GM12878 (cell line): ENCODE results near the gene IL1RL1. TPM values are rescaled to one million over a fixed set of nuclear protein-coding genes. Genes with fewer than 3 reads are reported as not detected.

Experiments
- ATAC-seq: fragments of 200-7000 bp; cut with Tn5 transposase; 3 replicates; pipeline ENCODE4 v1.9.1; 2020; ENCODE audit warnings: mild to moderate bottlenecking, moderate library complexity
- BruUV-seq: library from RNA; stranded (reverse); fragments of 400-500 nt; replicated peaks from 2 replicates; lab custom pipeline; 2021; lab: Mats Ljungman, UMichigan
- CTCF ChIA-PET: fragments of 300-600 bp; sonication (Branson Sonifier 250); formaldehyde crosslinking; extraction: SDS; loops from one replicate; lab custom pipeline; 2021; ENCODE audit warnings: inconsistent platforms; lab: Yijun Ruan, JAX
- POLR2A ChIA-PET: fragments of 350-600 bp; formaldehyde crosslinking; extraction: SDS; loops from one replicate; lab custom pipeline; 2021; ENCODE audit warnings: inconsistent platforms; lab: Charles Lee
- RAD21 ChIA-PET: fragments of 300-600 bp; sonication (Branson Sonifier 250); formaldehyde crosslinking; loops from one replicate; lab custom pipeline; 2023; ENCODE audit warnings: antibody characterized with exemption; ENCODE audit not compliant: unreplicated experiment; lab: Charles Lee
- SMC1A ChIA-PET: fragments of 300-600 bp; sonication (Branson Sonifier 250); formaldehyde crosslinking; loops from one replicate; lab custom pipeline; 2023; ENCODE audit not compliant: unreplicated experiment, uncharacterized antibody; lab: Charles Lee
- DNase-seq: peaks from one replicate; pipeline ENCODE4 v3.0.0-alpha.2; 2011; ENCODE audit warnings: low read depth, low spot score
- FAIRE-seq: peaks from 3 replicates; lab custom pipeline; 2011; peaks lifted over from hg19 to GRCh38; lab: Jason Lieb, UNC
- H2AFZ ChIP-seq: 2 replicates; pipeline ENCODE4 v1.6.0; 2011; ENCODE audit warnings: low read depth, low read length, control low read depth; ENCODE audit not compliant: control insufficient read depth
- H3K27ac ChIP-seq: 2 replicates; pipeline ENCODE4 v1.5.1; 2011; ENCODE audit warnings: control low read depth; ENCODE audit not compliant: control insufficient read depth, insufficient read depth
- H3K27me3 ChIP-seq, 2 experiments: replicated peaks in 1 of 2; 2 replicates each; pipeline versions ENCODE4 v1.6.0 to v1.6.1; 2011; ENCODE audit warnings: low read length in 1 of 2; ENCODE audit not compliant: control insufficient read depth in 2 of 2, insufficient read depth in 2 of 2
- H3K36me3 ChIP-seq, 2 experiments: 2 replicates each; pipeline ENCODE4 v1.5.1; 2011; ENCODE audit warnings: low read length in 1 of 2; ENCODE audit not compliant: control insufficient read depth in 2 of 2, insufficient read depth in 2 of 2
- H3K4me1 ChIP-seq: 2 replicates; pipeline ENCODE4 v1.6.1; 2011; ENCODE audit warnings: mild to moderate bottlenecking, low read length, moderate library complexity, mixed read lengths; ENCODE audit not compliant: control insufficient read depth, insufficient read depth
- H3K4me2 ChIP-seq: 2 replicates; pipeline ENCODE4 v1.6.0; 2011; ENCODE audit warnings: control low read depth; ENCODE audit not compliant: control insufficient read depth, insufficient read depth
- H3K4me3 ChIP-seq: fragments of 200-600 bp; sonication (generic); 2 replicates; pipeline ENCODE4 v1.5.1; 2016
- H3K79me2 ChIP-seq: 2 replicates; pipeline ENCODE4 v1.6.0; 2011; ENCODE audit warnings: low read length; ENCODE audit not compliant: control insufficient read depth, insufficient read depth
- H3K9ac ChIP-seq: 2 replicates; pipeline ENCODE4 v1.8.0; 2011; ENCODE audit warnings: low read length, control low read depth, mixed read lengths; ENCODE audit not compliant: control insufficient read depth, insufficient read depth
- H3K9me3 ChIP-seq: replicated peaks from 3 replicates; pipeline ENCODE4 v1.5.1; 2011; ENCODE audit warnings: mild to moderate bottlenecking, low read length; ENCODE audit not compliant: control insufficient read depth, insufficient read depth
- H4K20me1 ChIP-seq: 2 replicates; pipeline ENCODE4 v1.6.0; 2011; ENCODE audit not compliant: control insufficient read depth, insufficient read depth
- MYB ChIP-seq: fragments of 150-350 bp; IDR thresholded peaks from 2 replicates; pipeline ENCODE4 v1.6.1; 2014; ENCODE audit warnings: mild to moderate bottlenecking, low read depth, low read length, borderline replicate concordance
- NBN ChIP-seq: fragments of 450-650 bp; IDR thresholded peaks from 2 replicates; pipeline ENCODE4 v1.6.1; 2016
- NR2C1 ChIP-seq: fragments of 450-650 bp; IDR thresholded peaks from 2 replicates; pipeline ENCODE4 v1.6.1; 2017; ENCODE audit warnings: antibody characterized with exemption, mild to moderate bottlenecking, moderate library complexity
- POLR2A ChIP-seq: IDR thresholded peaks from 2 replicates; pipeline ENCODE4 v1.6.1; 2011; ENCODE audit warnings: low read depth, mild to moderate bottlenecking, low read length
- RFX5 ChIP-seq: IDR thresholded peaks from 2 replicates; pipeline ENCODE4 v1.6.1; 2011; ENCODE audit warnings: low read depth, low read length, improper control_type of control experiment
- SMARCA5 ChIP-seq: fragments of 450-650 bp; IDR thresholded peaks from 2 replicates; pipeline ENCODE4 v1.6.1; 2017; ENCODE audit warnings: mild to moderate bottlenecking
- TCF12 ChIP-seq: IDR thresholded peaks from 2 replicates; pipeline ENCODE4 v1.6.1; 2011; ENCODE audit warnings: low read depth, mild to moderate bottlenecking, low read length
- ZNF622 ChIP-seq: fragments of 450-650 bp; IDR thresholded peaks from 2 replicates; pipeline ENCODE4 v1.6.1; 2017; ENCODE audit warnings: mild to moderate bottlenecking, inconsistent platforms
- WGBS: methylation state at CpG from one replicate; pipeline ENCODE4 v1.1.6; 2016; ENCODE audit warnings: low lambda C conversion rate; ENCODE audit not compliant: insufficient replicate concordance, insufficient coverage; ENCODE audit errors: missing lambda C conversion rate; 5-methylcytosine and 5-hydroxymethylcytosine counted together
- in situ Hi-C: fragments of 300-500 bp; cut with MboI; formaldehyde crosslinking; loops from 9 replicates; pipeline ENCODE4 v1.14.3; 2018; ENCODE audit warnings: mixed read lengths
- intact Hi-C: fragments of 100-400 bp; cut with micrococcal nuclease; formaldehyde crosslinking; loops from one replicate; pipeline ENCODE4 v1.14.2; 2022; ENCODE audit not compliant: unreplicated experiment
- polyA plus RNA-seq, 11 experiments: library from polyadenylated mRNA; depleted of rRNA in 4 of 11; unstranded in 6 of 11; stranded (reverse) in 5 of 11; fragments of >200 nt; fragmentation: Nextera tagmentation in 4 of 11; fragmentation: Illumina TruSeq in 1 of 11; extraction: Ambion mirVana in 4 of 11; extraction: Trizol in 1 of 11; gene quantifications; 1 replicate in 1 of 11; 2 replicates in 10 of 11; pipeline versions ENCODE4 v1.2.1 to v1.2.3, GENCODE V29; 2011 to 2016; ENCODE audit warnings: inconsistent platforms in 2 of 11, missing spikeins in 2 of 11, low read depth in 1 of 11
- total RNA-seq, 4 experiments: library from RNA; depleted of rRNA in 3 of 4; stranded (reverse); fragments of >200 nt in 3 of 4; fragmentation: Illumina TruSeq in 1 of 4; extraction: Trizol in 1 of 4; gene quantifications; 2 replicates each; pipeline versions ENCODE4 v1.2.1 to v1.2.3, GENCODE V29; 2013 to 2021
- TF ChIP-seq, protein P1 (sequence below): fragments of 450-650 bp; IDR thresholded peaks from 2 replicates; pipeline ENCODE4 v1.6.1; 2017; ENCODE audit warnings: antibody characterized with exemption, mild to moderate bottlenecking, moderate library complexity
- TF ChIP-seq, protein P2 (sequence below): IDR thresholded peaks from 2 replicates; pipeline ENCODE4 v1.6.1; 2011; ENCODE audit warnings: borderline replicate concordance, low read depth, mild to moderate bottlenecking, moderate library complexity, mixed read lengths, low read length; ENCODE audit not compliant: insufficient read depth; ENCODE audit errors: extremely low read length
- TF ChIP-seq, protein P3 (sequence below): fragments of 450-650 bp; IDR thresholded peaks from 2 replicates; pipeline ENCODE4 v1.6.1; 2017; ENCODE audit warnings: borderline replicate concordance
- TF ChIP-seq, protein P4 (sequence below): fragments of 450-650 bp; IDR thresholded peaks from 2 replicates; pipeline ENCODE4 v1.6.1; 2016; ENCODE audit warnings: mild to moderate bottlenecking, moderate library complexity, borderline replicate concordance

The IL1RL1 gene
- total and polyA plus RNA-seq, 10 of the 15 experiments (the other 5 are each of a cell fraction or from before 2014, with no cell fraction given) = 0.08 to 0.18 TPM; not detected in 8

DNA sequence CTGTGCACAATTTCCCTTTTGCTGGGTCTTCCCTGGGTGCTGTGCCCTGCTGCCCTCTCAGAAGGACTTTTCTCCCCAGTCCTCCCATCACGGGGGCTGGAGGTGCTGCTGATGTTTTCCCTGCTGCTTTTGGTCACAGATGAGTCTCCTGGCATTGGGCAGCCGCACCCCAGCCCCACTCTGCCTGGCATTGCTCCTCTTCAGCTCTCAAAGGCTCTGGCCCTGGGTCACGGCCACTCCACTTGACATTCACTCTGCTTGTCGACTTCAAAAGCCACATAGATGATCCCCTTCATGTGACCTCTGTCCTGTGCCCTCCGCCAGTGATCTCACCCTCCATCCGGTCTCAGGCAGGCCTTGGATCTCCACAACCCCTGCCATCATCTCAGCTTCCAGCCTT, 43.6 kb upstream of the IL1RL1 start (continued):
- TF ChIP-seq, protein P1, sequence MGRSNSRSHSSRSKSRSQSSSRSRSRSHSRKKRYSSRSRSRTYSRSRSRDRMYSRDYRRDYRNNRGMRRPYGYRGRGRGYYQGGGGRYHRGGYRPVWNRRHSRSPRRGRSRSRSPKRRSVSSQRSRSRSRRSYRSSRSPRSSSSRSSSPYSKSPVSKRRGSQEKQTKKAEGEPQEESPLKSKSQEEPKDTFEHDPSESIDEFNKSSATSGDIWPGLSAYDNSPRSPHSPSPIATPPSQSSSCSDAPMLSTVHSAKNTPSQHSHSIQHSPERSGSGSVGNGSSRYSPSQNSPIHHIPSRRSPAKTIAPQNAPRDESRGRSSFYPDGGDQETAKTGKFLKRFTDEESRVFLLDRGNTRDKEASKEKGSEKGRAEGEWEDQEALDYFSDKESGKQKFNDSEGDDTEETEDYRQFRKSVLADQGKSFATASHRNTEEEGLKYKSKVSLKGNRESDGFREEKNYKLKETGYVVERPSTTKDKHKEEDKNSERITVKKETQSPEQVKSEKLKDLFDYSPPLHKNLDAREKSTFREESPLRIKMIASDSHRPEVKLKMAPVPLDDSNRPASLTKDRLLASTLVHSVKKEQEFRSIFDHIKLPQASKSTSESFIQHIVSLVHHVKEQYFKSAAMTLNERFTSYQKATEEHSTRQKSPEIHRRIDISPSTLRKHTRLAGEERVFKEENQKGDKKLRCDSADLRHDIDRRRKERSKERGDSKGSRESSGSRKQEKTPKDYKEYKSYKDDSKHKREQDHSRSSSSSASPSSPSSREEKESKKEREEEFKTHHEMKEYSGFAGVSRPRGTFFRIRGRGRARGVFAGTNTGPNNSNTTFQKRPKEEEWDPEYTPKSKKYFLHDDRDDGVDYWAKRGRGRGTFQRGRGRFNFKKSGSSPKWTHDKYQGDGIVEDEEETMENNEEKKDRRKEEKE = no peak
- TF ChIP-seq SMARCA5 (no peak), RFX5 (no peak)
- TF ChIP-seq, all 136 proteins: peak for 0

DNA sequence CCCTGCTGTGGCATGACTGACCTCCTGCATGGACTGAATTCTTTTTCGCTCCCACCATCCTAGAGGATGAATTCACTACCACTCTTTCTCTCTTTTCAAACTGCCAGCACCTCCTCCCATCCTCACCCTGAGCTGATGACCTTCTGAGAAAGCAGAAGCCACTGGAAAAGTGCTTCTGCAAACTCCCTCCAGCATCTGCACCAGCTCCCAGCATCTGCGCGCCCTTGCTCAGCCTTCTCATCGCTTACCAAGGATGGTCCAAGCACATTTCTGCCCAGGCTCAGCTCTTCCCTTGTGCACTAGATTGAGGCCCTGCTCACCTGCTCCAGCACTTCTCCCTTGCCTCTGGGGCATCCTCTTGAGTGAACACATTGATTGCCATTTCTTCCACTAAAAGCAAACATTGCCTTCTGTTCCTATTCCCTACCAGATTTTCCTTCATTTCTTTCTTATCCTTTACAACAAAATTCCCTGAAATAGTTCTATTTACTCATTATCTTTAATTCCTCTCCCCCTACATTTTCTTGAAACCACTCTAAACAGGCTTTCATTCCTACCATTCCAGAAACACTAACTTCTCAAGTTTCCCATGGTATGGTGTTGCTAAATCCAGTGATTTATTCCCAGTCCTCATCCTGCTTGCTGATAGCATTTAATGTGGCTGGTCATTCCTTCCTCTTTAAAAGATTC, 42.7 kb upstream of the IL1RL1 start:
- in situ Hi-C loops = no loop called here
- ChIA-PET SMC1A (no interaction called here), POLR2A (no interaction called here)
- TF ChIP-seq ZNF622 (no peak), NBN (no peak), NR2C1 (no peak), TCF12 (no peak), MYB (no peak), POLR2A (no peak)
- TF ChIP-seq, protein P2, sequence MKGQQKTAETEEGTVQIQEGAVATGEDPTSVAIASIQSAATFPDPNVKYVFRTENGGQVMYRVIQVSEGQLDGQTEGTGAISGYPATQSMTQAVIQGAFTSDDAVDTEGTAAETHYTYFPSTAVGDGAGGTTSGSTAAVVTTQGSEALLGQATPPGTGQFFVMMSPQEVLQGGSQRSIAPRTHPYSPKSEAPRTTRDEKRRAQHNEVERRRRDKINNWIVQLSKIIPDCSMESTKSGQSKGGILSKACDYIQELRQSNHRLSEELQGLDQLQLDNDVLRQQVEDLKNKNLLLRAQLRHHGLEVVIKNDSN = no peak
- TF ChIP-seq, protein P3, sequence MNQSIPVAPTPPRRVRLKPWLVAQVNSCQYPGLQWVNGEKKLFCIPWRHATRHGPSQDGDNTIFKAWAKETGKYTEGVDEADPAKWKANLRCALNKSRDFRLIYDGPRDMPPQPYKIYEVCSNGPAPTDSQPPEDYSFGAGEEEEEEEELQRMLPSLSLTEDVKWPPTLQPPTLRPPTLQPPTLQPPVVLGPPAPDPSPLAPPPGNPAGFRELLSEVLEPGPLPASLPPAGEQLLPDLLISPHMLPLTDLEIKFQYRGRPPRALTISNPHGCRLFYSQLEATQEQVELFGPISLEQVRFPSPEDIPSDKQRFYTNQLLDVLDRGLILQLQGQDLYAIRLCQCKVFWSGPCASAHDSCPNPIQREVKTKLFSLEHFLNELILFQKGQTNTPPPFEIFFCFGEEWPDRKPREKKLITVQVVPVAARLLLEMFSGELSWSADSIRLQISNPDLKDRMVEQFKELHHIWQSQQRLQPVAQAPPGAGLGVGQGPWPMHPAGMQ = no peak
- TF ChIP-seq, protein P4, sequence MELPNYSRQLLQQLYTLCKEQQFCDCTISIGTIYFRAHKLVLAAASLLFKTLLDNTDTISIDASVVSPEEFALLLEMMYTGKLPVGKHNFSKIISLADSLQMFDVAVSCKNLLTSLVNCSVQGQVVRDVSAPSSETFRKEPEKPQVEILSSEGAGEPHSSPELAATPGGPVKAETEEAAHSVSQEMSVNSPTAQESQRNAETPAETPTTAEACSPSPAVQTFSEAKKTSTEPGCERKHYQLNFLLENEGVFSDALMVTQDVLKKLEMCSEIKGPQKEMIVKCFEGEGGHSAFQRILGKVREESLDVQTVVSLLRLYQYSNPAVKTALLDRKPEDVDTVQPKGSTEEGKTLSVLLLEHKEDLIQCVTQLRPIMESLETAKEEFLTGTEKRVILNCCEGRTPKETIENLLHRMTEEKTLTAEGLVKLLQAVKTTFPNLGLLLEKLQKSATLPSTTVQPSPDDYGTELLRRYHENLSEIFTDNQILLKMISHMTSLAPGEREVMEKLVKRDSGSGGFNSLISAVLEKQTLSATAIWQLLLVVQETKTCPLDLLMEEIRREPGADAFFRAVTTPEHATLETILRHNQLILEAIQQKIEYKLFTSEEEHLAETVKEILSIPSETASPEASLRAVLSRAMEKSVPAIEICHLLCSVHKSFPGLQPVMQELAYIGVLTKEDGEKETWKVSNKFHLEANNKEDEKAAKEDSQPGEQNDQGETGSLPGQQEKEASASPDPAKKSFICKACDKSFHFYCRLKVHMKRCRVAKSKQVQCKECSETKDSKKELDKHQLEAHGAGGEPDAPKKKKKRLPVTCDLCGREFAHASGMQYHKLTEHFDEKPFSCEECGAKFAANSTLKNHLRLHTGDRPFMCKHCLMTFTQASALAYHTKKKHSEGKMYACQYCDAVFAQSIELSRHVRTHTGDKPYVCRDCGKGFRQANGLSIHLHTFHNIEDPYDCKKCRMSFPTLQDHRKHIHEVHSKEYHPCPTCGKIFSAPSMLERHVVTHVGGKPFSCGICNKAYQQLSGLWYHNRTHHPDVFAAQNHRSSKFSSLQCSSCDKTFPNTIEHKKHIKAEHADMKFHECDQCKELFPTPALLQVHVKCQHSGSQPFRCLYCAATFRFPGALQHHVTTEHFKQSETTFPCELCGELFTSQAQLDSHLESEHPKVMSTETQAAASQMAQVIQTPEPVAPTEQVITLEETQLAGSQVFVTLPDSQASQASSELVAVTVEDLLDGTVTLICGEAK = no peak

More for the DNA sequence above, 42.7 kb upstream of the IL1RL1 start:
- no peak overlapping the region for H2AFZ ChIP-seq
- RAD21 ChIA-PET = no interaction called here
- no peak overlapping the region for H3K4me2 ChIP-seq
- no peaks in the 10 kb centered on the region for H3K9me3 ChIP-seq
- no peak overlapping the region for H3K4me3 ChIP-seq
- 71% methylated on average over 4 of the region's 4 CpGs for WGBS
- H3K27me3 ChIP-seq = peaks cover 0 to 1% of the 10 kb centered on the region in 2 experiments; a peak in 2 of 4 replicates
- intact Hi-C loops = no loop called here
- CTCF ChIA-PET = interaction anchor here (1.7 to 1.8 kb wide), 2 partner anchors 15 to 17 kb away, joined by 5 read pairs; no protein-coding TSS in a partner anchor
- DNase-seq (no peak), ATAC-seq (no peak), FAIRE-seq (no peak)
- no peaks in the 10 kb centered on the region for H3K79me2 ChIP-seq
- H3K4me1 ChIP-seq = no peaks in the 10 kb centered on the region
- no TSS peak for BruUV-seq
- H4K20me1 ChIP-seq = no peaks in the 10 kb centered on the region
- H3K9ac ChIP-seq = no peak overlapping the region
- no peak overlapping the region for H3K27ac ChIP-seq
- H3K36me3 ChIP-seq = no peaks in the 10 kb centered on the region
